Activated CD8-positive, alpha-beta T cell treated with anti-CD3 and anti-CD28 coated beads for 36 hours (primary cell): Measurements from ENCODE around the gene CCDC12. TPM values are rescaled to one million over a fixed set of nuclear protein-coding genes. Genes with fewer than 3 reads are reported as not detected.

Experiments
- ATAC-seq: fragments of 200-7000 bp; cut with Tn5 transposase; one replicate; pipeline ENCODE4 v1.10.0; 2021; ENCODE audit warnings: mild to moderate bottlenecking, moderate library complexity
- CTCF ChIA-PET: fragments of 350-600 bp; sonication (Branson Sonifier 250); formaldehyde crosslinking; loops from one replicate; lab custom pipeline; 2021; ENCODE audit warnings: antibody characterized with exemption; lab: Charles Lee
- POLR2A ChIA-PET: fragments of 350-600 bp; sonication (Branson Sonifier 250); formaldehyde crosslinking; loops from one replicate; lab custom pipeline; 2021; ENCODE audit warnings: antibody characterized with exemption; lab: Charles Lee
- DNase-seq: peaks from one replicate; pipeline ENCODE4 v3.0.0-alpha.2; 2020
- H3K27ac Mint-ChIP-seq: one replicate; pipeline ENCODE4 v1.8.0; 2021; ENCODE audit warnings: mild to moderate bottlenecking, mixed read lengths
- H3K27me3 Mint-ChIP-seq: one replicate; pipeline ENCODE4 v1.8.0; 2021; ENCODE audit warnings: mixed read lengths
- H3K36me3 Mint-ChIP-seq: one replicate; pipeline ENCODE4 v1.8.0; 2021; ENCODE audit warnings: low read depth, mixed read lengths
- H3K4me1 Mint-ChIP-seq: one replicate; pipeline ENCODE4 v1.8.0; 2021; ENCODE audit warnings: low read depth, mixed read lengths
- H3K4me3 Mint-ChIP-seq: one replicate; pipeline ENCODE4 v1.8.0; 2021; ENCODE audit warnings: mild to moderate bottlenecking, moderate library complexity, mixed read lengths
- H3K9me3 Mint-ChIP-seq: one replicate; pipeline ENCODE4 v1.8.0; 2021; ENCODE audit warnings: mixed read lengths
- CTCF ChIP-seq: fragments of 200-600 bp; IDR thresholded peaks from one replicate; pipeline ENCODE4 v1.8.0; 2022; ENCODE audit warnings: antibody characterized with exemption, mild to moderate bottlenecking
- intact Hi-C: fragments of 100-400 bp; cut with micrococcal nuclease; formaldehyde crosslinking; loops from one replicate; pipeline ENCODE4 v1.10.0; 2022
- total RNA-seq, 2 experiments: library from RNA; stranded (reverse); gene quantifications; one replicate each; pipeline ENCODE4 v1.2.3, GENCODE V29; 2021

The CCDC12 gene
- total RNA-seq, 2 experiments from 2014 or later: 51.2 to 51.6 TPM

- Mint-ChIP-seq H3K4me1 (peaks cover 5% of the 10 kb centered on the region), H3K27me3 (no peaks in the 10 kb centered on the region), H3K9me3 (no peaks in the 10 kb centered on the region), H3K4me3 (no peak overlapping the region), H3K27ac (no peak overlapping the region), H3K36me3 (peaks cover 14% of the 10 kb centered on the region)
- intact Hi-C loops: no loop called here
- ChIA-PET POLR2A (interaction anchor here (0.8 to 3.4 kb wide), 4 partner anchors 14 to 59 kb away, joined by 3 to 20 read pairs (median 6); partner anchors contain the start of gene NBEAL2), CTCF (interaction anchor here (1.4 to 1.8 kb wide), 2 partner anchors 8 to 9 kb away, joined by 3 to 4 read pairs; no protein-coding TSS in a partner anchor)
- TF ChIP-seq CTCF: no peak
- DNase-seq: no peak
- no peak for ATAC-seq
These were observed 30.5 kb upstream of the CCDC12 start for GRCh38 chr3:47007001-47007400.

- ATAC-seq (no peak), DNase-seq (no peak)
- intact Hi-C loops: no loop called here
- H3K27ac Mint-ChIP-seq: no peak overlapping the region
- peaks cover 17% of the 10 kb centered on the region for H3K36me3 Mint-ChIP-seq
- H3K9me3 Mint-ChIP-seq: no peaks in the 10 kb centered on the region
- no peak overlapping the region for H3K4me3 Mint-ChIP-seq
- POLR2A ChIA-PET: interaction anchor here (0.8 to 3.4 kb wide), 6 partner anchors 13 to 58 kb away, joined by 3 to 20 read pairs (median 4); partner anchors contain the start of gene NBEAL2
- CTCF ChIA-PET: interaction anchor here (1.4 to 1.8 kb wide), 2 partner anchors 7 to 9 kb away, joined by 3 to 4 read pairs; no protein-coding TSS in a partner anchor
- TF ChIP-seq CTCF: no peak
- H3K27me3 Mint-ChIP-seq: no peaks in the 10 kb centered on the region
- H3K4me1 Mint-ChIP-seq: peaks cover 6% of the 10 kb centered on the region
These were observed 29.7 kb upstream of the CCDC12 start for GRCh38 chr3:47006145-47006651.

GRCh38 chr3:47005212-47006144, 28.9 kb upstream of the CCDC12 start:
- no peak for TF ChIP-seq CTCF
- ChIA-PET POLR2A (interaction anchor here (0.8 to 3.4 kb wide), 5 partner anchors 13 to 58 kb away, joined by 3 to 20 read pairs (median 5); partner anchors contain the start of gene NBEAL2), CTCF (no interaction called here)
- ATAC-seq (no peak), DNase-seq (no peak)
- peaks cover 9% of the 10 kb centered on the region for H3K4me1 Mint-ChIP-seq
- no peak overlapping the region for H3K27ac Mint-ChIP-seq
- peaks cover 20% of the 10 kb centered on the region for H3K36me3 Mint-ChIP-seq
- intact Hi-C loops: no loop called here
- no peak overlapping the region for H3K4me3 Mint-ChIP-seq
- H3K9me3 Mint-ChIP-seq: no peaks in the 10 kb centered on the region
- H3K27me3 Mint-ChIP-seq: no peaks in the 10 kb centered on the region

- Mint-ChIP-seq H3K4me3 (no peak overlapping the region), H3K27ac (no peak overlapping the region), H3K36me3 (peaks cover 23% of the 10 kb centered on the region), H3K9me3 (no peaks in the 10 kb centered on the region), H3K27me3 (no peaks in the 10 kb centered on the region), H3K4me1 (peaks cover 5% of the 10 kb centered on the region)
- no peak for DNase-seq
- ATAC-seq: no peak
- ChIA-PET CTCF (interaction anchor here (0.9 kb wide), 1 partner anchor 81 kb away, joined by 3 read pairs; no protein-coding TSS in a partner anchor), POLR2A (interaction anchor here (3.4 kb wide), 1 partner anchor 12 kb away, joined by 20 read pairs; no protein-coding TSS in a partner anchor)
- intact Hi-C loops: no loop called here
- no peak for TF ChIP-seq CTCF
These were observed 28.0 kb upstream of the CCDC12 start for GRCh38 chr3:47004369-47005211.
